Measurements from ENCODE around the gene TTF2. TPM values are rescaled to one million over a fixed set of nuclear protein-coding genes. Genes with fewer than 3 reads are reported as not detected.

Gene TTF2
- total and polyA plus RNA-seq, 2 donors from 2014 or later = 4.1 to 19.0 TPM

DNA sequence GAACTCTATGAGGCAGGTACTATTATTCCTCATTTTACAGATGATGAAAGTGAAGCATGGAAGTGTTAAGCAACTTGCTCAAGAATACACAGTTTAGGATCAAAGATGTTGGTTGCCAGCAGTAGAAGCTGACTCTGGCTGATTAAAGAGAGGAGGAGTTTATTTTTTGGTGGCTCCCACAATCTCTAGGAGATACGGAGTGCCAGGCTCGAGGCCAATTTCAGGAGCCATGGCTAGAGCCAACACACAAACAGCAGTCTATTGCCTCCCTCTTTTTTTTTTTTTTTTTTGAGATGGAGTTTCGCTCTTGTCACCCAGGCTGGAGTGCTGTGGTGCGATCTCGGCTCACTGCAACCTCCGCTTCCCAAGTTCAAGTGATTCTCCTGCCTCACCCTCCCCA is 19.6 kb downstream of the TTF2 start:
- Histone ChIP-seq H3K9me3 (ENCODE audit: control insufficient read depth in 2 of 3, insufficient read depth in 1 of 3, low read length in 3 of 3) (no peaks in the 10 kb centered on the region), H3K36me3 (ENCODE audit: control insufficient read depth in 2 of 3, insufficient read depth in 3 of 3, low read length in 3 of 3) (peaks cover 4 to 23% (median 16%) of the 10 kb centered on the region in 3 donors), H3K9ac (ENCODE audit: low read length in 3 of 3) (no peak overlapping the region), H3K4me3 (ENCODE audit: low read length in 3 of 3) (no peak overlapping the region), H3K27ac (ENCODE audit: low read depth in 2 of 2, low read length in 2 of 2) (no peak overlapping the region), H3K27me3 (ENCODE audit: control insufficient read depth, insufficient read depth, low read length) (no peaks in the 10 kb centered on the region), H3K4me1 (ENCODE audit: control insufficient read depth in 2 of 3, insufficient read depth in 2 of 3, low read depth in 1 of 3, low read length in 3 of 3) (no peaks in the 10 kb centered on the region)
- intact Hi-C loops (cut with DNase I) = no loop called here
- TF ChIP-seq, protein P1, sequence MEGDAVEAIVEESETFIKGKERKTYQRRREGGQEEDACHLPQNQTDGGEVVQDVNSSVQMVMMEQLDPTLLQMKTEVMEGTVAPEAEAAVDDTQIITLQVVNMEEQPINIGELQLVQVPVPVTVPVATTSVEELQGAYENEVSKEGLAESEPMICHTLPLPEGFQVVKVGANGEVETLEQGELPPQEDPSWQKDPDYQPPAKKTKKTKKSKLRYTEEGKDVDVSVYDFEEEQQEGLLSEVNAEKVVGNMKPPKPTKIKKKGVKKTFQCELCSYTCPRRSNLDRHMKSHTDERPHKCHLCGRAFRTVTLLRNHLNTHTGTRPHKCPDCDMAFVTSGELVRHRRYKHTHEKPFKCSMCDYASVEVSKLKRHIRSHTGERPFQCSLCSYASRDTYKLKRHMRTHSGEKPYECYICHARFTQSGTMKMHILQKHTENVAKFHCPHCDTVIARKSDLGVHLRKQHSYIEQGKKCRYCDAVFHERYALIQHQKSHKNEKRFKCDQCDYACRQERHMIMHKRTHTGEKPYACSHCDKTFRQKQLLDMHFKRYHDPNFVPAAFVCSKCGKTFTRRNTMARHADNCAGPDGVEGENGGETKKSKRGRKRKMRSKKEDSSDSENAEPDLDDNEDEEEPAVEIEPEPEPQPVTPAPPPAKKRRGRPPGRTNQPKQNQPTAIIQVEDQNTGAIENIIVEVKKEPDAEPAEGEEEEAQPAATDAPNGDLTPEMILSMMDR (IDR thresholded peaks at IDR 0.05; ENCODE audit: borderline replicate concordance, extremely low read depth, insufficient read depth) = no peak
- FAIRE-seq (no peak), DNase-seq (no peak)

DNA sequence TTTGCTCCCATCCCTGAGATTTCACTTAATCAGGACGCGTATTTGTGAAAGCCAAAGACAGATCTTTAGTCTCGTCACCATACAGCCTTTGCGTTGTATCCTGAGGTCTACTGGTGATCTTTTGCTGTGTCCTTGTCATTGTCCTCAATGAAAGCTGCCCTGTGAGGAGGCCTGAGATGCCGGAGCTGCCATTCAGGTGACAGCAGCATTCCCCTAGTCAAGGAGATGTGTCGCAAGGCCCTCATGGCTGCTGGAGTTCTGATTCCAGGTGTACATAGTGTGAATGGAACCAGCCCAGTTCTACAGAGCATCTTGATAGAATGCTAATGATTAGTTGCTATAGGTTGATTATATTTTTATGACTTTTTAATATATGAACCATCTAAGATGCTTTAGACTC is 24.1 kb downstream of the TTF2 start:
- Histone ChIP-seq H3K4me3 (ENCODE audit: low read length in 3 of 3) (no peak overlapping the region), H3K27ac (ENCODE audit: low read depth in 2 of 2, low read length in 2 of 2) (no peak overlapping the region), H3K4me1 (ENCODE audit: control insufficient read depth in 2 of 3, insufficient read depth in 2 of 3, low read depth in 1 of 3, low read length in 3 of 3) (no peaks in the 10 kb centered on the region), H3K9ac (ENCODE audit: low read length in 3 of 3) (no peak overlapping the region), H3K9me3 (ENCODE audit: control insufficient read depth in 2 of 3, insufficient read depth in 1 of 3, low read length in 3 of 3) (no peaks in the 10 kb centered on the region), H3K36me3 (ENCODE audit: control insufficient read depth in 2 of 3, insufficient read depth in 3 of 3, low read length in 3 of 3) (peaks cover 0 to 10% (median 0%) of the 10 kb centered on the region in 3 donors), H3K27me3 (ENCODE audit: control insufficient read depth, insufficient read depth, low read length) (no peaks in the 10 kb centered on the region)
- no peak for FAIRE-seq
- TF ChIP-seq, protein P1 (IDR thresholded peaks at IDR 0.05; ENCODE audit: borderline replicate concordance, extremely low read depth, insufficient read depth) = no peak
- DNase-seq = no peak
- intact Hi-C loops (cut with DNase I) = no loop called here

DNA sequence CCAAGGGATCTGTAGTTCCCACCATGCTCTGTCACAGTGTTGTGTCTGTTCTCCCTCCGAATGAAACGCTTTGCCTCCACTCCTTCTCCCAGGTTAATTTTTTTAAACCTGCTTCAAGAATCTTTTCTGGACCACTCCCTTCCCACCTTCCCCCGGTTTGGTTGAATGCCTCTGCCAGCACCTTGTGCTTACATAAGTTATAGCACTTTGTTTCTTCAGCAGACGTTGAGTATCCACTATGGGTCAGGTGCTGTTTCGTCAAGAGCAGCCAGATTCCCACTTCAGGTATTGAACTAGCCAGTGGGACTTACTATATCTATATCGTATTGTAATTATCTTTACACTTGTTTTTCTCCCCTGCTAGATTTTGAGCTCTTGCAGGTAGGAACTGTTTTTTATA is 27.6 kb downstream of the TTF2 start:
- no peaks in the 10 kb centered on the region for H3K9me3 ChIP-seq (ENCODE audit: control insufficient read depth in 2 of 3, insufficient read depth in 1 of 3, low read length in 3 of 3)
- TF ChIP-seq, protein P1 (IDR thresholded peaks at IDR 0.05; ENCODE audit: borderline replicate concordance, extremely low read depth, insufficient read depth) = no peak
- intact Hi-C loops (cut with DNase I) = no loop called here
- DNase-seq (no peak), FAIRE-seq (no peak)
- H3K4me1 ChIP-seq (ENCODE audit: control insufficient read depth in 2 of 3, insufficient read depth in 2 of 3, low read depth in 1 of 3, low read length in 3 of 3) = no peaks in the 10 kb centered on the region
- no peak overlapping the region for H3K9ac ChIP-seq (ENCODE audit: low read length in 3 of 3)
- no peak overlapping the region for H3K4me3 ChIP-seq (ENCODE audit: low read length in 3 of 3)
- H3K27me3 ChIP-seq (ENCODE audit: control insufficient read depth, insufficient read depth, low read length) = no peaks in the 10 kb centered on the region
- no peak overlapping the region for H3K27ac ChIP-seq (ENCODE audit: low read depth in 2 of 2, low read length in 2 of 2)
- peaks cover 0 to 2% (median 2%) of the 10 kb centered on the region in 3 donors for H3K36me3 ChIP-seq (ENCODE audit: control insufficient read depth in 2 of 3, insufficient read depth in 3 of 3, low read length in 3 of 3)

DNA sequence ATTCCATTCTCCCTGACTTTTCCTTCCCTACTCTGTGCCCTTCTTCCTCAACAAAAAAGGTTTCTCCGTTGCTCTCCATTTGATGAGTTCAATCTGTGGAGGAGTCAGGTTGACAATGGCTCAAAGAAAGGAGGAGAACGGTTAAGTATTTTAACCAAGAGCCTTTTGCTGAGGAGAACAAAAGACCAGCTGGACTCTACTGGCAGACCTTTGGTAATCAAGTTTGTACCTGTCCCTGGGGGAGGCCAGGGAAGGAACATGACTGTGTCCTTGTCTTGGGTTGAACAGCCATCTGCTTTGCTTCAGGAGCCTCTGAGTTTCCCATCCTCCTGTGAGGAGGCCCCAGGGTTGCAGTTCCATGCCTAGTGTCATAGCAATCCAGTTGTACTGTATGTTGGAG is 29.9 kb downstream of the TTF2 start:
- peaks cover 0 to 7% (median 2%) of the 10 kb centered on the region in 3 donors for H3K36me3 ChIP-seq (ENCODE audit: control insufficient read depth in 2 of 3, insufficient read depth in 3 of 3, low read length in 3 of 3)
- no peaks in the 10 kb centered on the region for H3K9me3 ChIP-seq (ENCODE audit: control insufficient read depth in 2 of 3, insufficient read depth in 1 of 3, low read length in 3 of 3)
- H3K4me3 ChIP-seq (ENCODE audit: low read length in 3 of 3) = no peak overlapping the region
- no peaks in the 10 kb centered on the region for H3K27me3 ChIP-seq (ENCODE audit: control insufficient read depth, insufficient read depth, low read length)
- FAIRE-seq (no peak), DNase-seq (no peak)
- TF ChIP-seq, protein P1 (IDR thresholded peaks at IDR 0.05; ENCODE audit: borderline replicate concordance, extremely low read depth, insufficient read depth) = no peak
- H3K9ac ChIP-seq (ENCODE audit: low read length in 3 of 3) = no peak overlapping the region
- H3K4me1 ChIP-seq (ENCODE audit: control insufficient read depth in 2 of 3, insufficient read depth in 2 of 3, low read depth in 1 of 3, low read length in 3 of 3) = peaks cover 0 to 3% (median 0%) of the 10 kb centered on the region in 3 donors
- intact Hi-C loops (cut with DNase I) = no loop called here
- no peak overlapping the region for H3K27ac ChIP-seq (ENCODE audit: low read depth in 2 of 2, low read length in 2 of 2)
